Measurements from ENCODE around the gene CDH4. TPM values are rescaled to one million over a fixed set of nuclear protein-coding genes. Genes with fewer than 3 reads are reported as not detected.
"Not testable (repeated sequence)": the region's sequence is repeated elsewhere in the genome, so short reads cannot be mapped to it uniquely, and the experiment has no call there.

Gene CDH4
- total RNA-seq, 2 donors from 2014 or later, result not detected

- H3K27me3 Mint-ChIP-seq, result no peaks in the 10 kb centered on the region
Measured at GRCh38 chr20:61938839-61939690, 687.0 kb downstream of the CDH4 start.

GRCh38 chr20:61939691-61940360 is 687.8 kb downstream of the CDH4 start:
- ATAC-seq (no peak), DNase-seq (ENCODE audit: low spot score) (no peak)
- Mint-ChIP-seq H3K4me1 (ENCODE audit: low read depth in 2 of 2) (peaks cover 0 to 6% of the 10 kb centered on the region in 2 donors), H3K4me3 (no peak overlapping the region), H3K27ac (no peak overlapping the region), H3K36me3 (no peaks in the 10 kb centered on the region), H3K27me3 (no peaks in the 10 kb centered on the region), H3K9me3 (no peaks in the 10 kb centered on the region)

More at GRCh38 chr20:61938839-61939690, 687.0 kb downstream of the CDH4 start:
- no peaks in the 10 kb centered on the region for H3K36me3 Mint-ChIP-seq
- DNase-seq (ENCODE audit: low spot score) (no peak), ATAC-seq (no peak)
- H3K9me3 Mint-ChIP-seq, result no peaks in the 10 kb centered on the region
- peaks cover 0 to 7% of the 10 kb centered on the region in 2 donors for H3K4me1 Mint-ChIP-seq (ENCODE audit: low read depth in 2 of 2)
- H3K4me3 Mint-ChIP-seq, result no peak overlapping the region
- H3K27ac Mint-ChIP-seq, result no peak overlapping the region

- H3K4me1 Mint-ChIP-seq (ENCODE audit: low read depth in 2 of 2), result no peaks in the 10 kb centered on the region
Measured at GRCh38 chr20:61940491-61940890, 688.4 kb downstream of the CDH4 start.

GRCh38 chr20:61940976-61941720 is 689.1 kb downstream of the CDH4 start:
- no peaks in the 10 kb centered on the region for H3K36me3 Mint-ChIP-seq
- no peak overlapping the region for H3K4me3 Mint-ChIP-seq
- DNase-seq (ENCODE audit: low spot score) (no peak), ATAC-seq (no peak)
- no peaks in the 10 kb centered on the region for H3K9me3 Mint-ChIP-seq
- no peak overlapping the region for H3K27ac Mint-ChIP-seq
- H3K4me1 Mint-ChIP-seq (ENCODE audit: low read depth in 2 of 2), result no peaks in the 10 kb centered on the region
- no peaks in the 10 kb centered on the region for H3K27me3 Mint-ChIP-seq

More at GRCh38 chr20:61940491-61940890, 688.4 kb downstream of the CDH4 start:
- ATAC-seq (no peak), DNase-seq (ENCODE audit: low spot score) (no peak)
- Mint-ChIP-seq H3K4me3 (no peak overlapping the region), H3K36me3 (no peaks in the 10 kb centered on the region), H3K27me3 (no peaks in the 10 kb centered on the region), H3K27ac (no peak overlapping the region), H3K9me3 (no peaks in the 10 kb centered on the region)

GRCh38 chr20:61941721-61942405 is 689.8 kb downstream of the CDH4 start:
- H3K27me3 Mint-ChIP-seq, result no peaks in the 10 kb centered on the region
- H3K4me1 Mint-ChIP-seq (ENCODE audit: low read depth in 2 of 2), result no peaks in the 10 kb centered on the region
- H3K36me3 Mint-ChIP-seq, result no peaks in the 10 kb centered on the region
- ATAC-seq, result peak in 1 of 2 donors; percentile 36
- no peaks in the 10 kb centered on the region for H3K9me3 Mint-ChIP-seq
- DNase-seq (ENCODE audit: low spot score), result no peak
- H3K4me3 Mint-ChIP-seq, result no peak overlapping the region
- no peak overlapping the region for H3K27ac Mint-ChIP-seq

- Mint-ChIP-seq H3K27me3 (no peaks in the 10 kb centered on the region), H3K9me3 (no peaks in the 10 kb centered on the region), H3K4me3 (no peak overlapping the region), H3K4me1 (ENCODE audit: low read depth in 2 of 2) (no peaks in the 10 kb centered on the region), H3K27ac (no peak overlapping the region), H3K36me3 (no peaks in the 10 kb centered on the region)
- ATAC-seq (no peak), DNase-seq (ENCODE audit: low spot score) (no peak)
Measured at GRCh38 chr20:61942526-61942925, 690.5 kb downstream of the CDH4 start.

- not testable (repeated sequence) for H3K4me3 Mint-ChIP-seq; H3K9me3 Mint-ChIP-seq; H3K27me3 Mint-ChIP-seq; ATAC-seq; H3K4me1 Mint-ChIP-seq (ENCODE audit: low read depth in 2 of 2); H3K36me3 Mint-ChIP-seq; H3K27ac Mint-ChIP-seq; DNase-seq (ENCODE audit: low spot score)
Measured at GRCh38 chr20:61944967-61945366, 692.9 kb downstream of the CDH4 start.

- not testable (repeated sequence) for H3K36me3 Mint-ChIP-seq; H3K27me3 Mint-ChIP-seq; ATAC-seq; H3K4me1 Mint-ChIP-seq (ENCODE audit: low read depth in 2 of 2); H3K9me3 Mint-ChIP-seq; H3K4me3 Mint-ChIP-seq; DNase-seq (ENCODE audit: low spot score); H3K27ac Mint-ChIP-seq
Measured at GRCh38 chr20:61945495-61945894, 693.4 kb downstream of the CDH4 start.

GRCh38 chr20:61948056-61948455 is 696.0 kb downstream of the CDH4 start:
- not testable (repeated sequence) for H3K27ac Mint-ChIP-seq; H3K4me1 Mint-ChIP-seq (ENCODE audit: low read depth in 2 of 2)

GRCh38 chr20:61948586-61949362 is 696.7 kb downstream of the CDH4 start:
- H3K4me3 Mint-ChIP-seq, result no peak overlapping the region
- ATAC-seq (no peak), DNase-seq (ENCODE audit: low spot score) (no peak)

More at GRCh38 chr20:61948056-61948455, 696.0 kb downstream of the CDH4 start:
- H3K27me3 Mint-ChIP-seq; ATAC-seq; H3K9me3 Mint-ChIP-seq; H3K4me3 Mint-ChIP-seq; H3K36me3 Mint-ChIP-seq; DNase-seq (ENCODE audit: low spot score): not testable (repeated sequence)

GRCh38 chr20:61949363-61949713 is 697.3 kb downstream of the CDH4 start:
- Mint-ChIP-seq H3K4me3 (no peak overlapping the region), H3K9me3 (no peaks in the 10 kb centered on the region), H3K4me1 (ENCODE audit: low read depth in 2 of 2) (no peaks in the 10 kb centered on the region), H3K36me3 (no peaks in the 10 kb centered on the region), H3K27ac (no peak overlapping the region), H3K27me3 (peaks cover under 1 to 3% of the 10 kb centered on the region in 2 donors)
- DNase-seq (ENCODE audit: low spot score) (no peak), ATAC-seq (peak in 1 of 2 donors; percentile 13)

More at GRCh38 chr20:61948586-61949362, 696.7 kb downstream of the CDH4 start:
- Mint-ChIP-seq H3K27ac (no peak overlapping the region), H3K9me3 (no peaks in the 10 kb centered on the region), H3K27me3 (peaks cover 0 to 3% of the 10 kb centered on the region in 2 donors), H3K4me1 (ENCODE audit: low read depth in 2 of 2) (no peaks in the 10 kb centered on the region), H3K36me3 (no peaks in the 10 kb centered on the region)

GRCh38 chr20:61949714-61950640 is 697.9 kb downstream of the CDH4 start:
- no peaks in the 10 kb centered on the region for H3K36me3 Mint-ChIP-seq
- H3K27me3 Mint-ChIP-seq, result peaks cover 7 to 9% of the 10 kb centered on the region in 2 donors
- no peak overlapping the region for H3K27ac Mint-ChIP-seq
- no peaks in the 10 kb centered on the region for H3K9me3 Mint-ChIP-seq
- H3K4me1 Mint-ChIP-seq (ENCODE audit: low read depth in 2 of 2), result no peaks in the 10 kb centered on the region
- peak; percentile 15 to 31 for ATAC-seq
- H3K4me3 Mint-ChIP-seq, result no peak overlapping the region
- no peak for DNase-seq (ENCODE audit: low spot score)

Data from natural killer cell treated with Interleukin-12 subunit alpha and Interleukin-12 subunit beta and Interleukin-15 and Interleukin-18, amount 100 ng/mL, for 72 hours (primary cell).